H1 (cell line): Measurements from ENCODE around the gene RAB8B. TPM values are rescaled to one million over a fixed set of nuclear protein-coding genes. Genes with fewer than 3 reads are reported as not detected.

Source experiments
- CTCF ChIA-PET: fragments of 300-600 bp; sonication (Branson Sonifier 250); formaldehyde crosslinking; loops from one replicate; lab custom pipeline; 2021; ENCODE audit not compliant: partially characterized antibody; lab: Charles Lee
- POLR2A ChIA-PET: fragments of 300-600 bp; sonication (Branson Sonifier 250); formaldehyde crosslinking; loops from one replicate; lab custom pipeline; 2021; ENCODE audit warnings: inconsistent platforms; ENCODE audit not compliant: partially characterized antibody; lab: Charles Lee
- DNase-seq, 2 experiments: peaks; one replicate each; pipeline versions ENCODE4 v3.0.0 to v3.0.0-alpha.2; 2010 to 2022; ENCODE audit warnings: low spot score in 2 of 2, low read depth in 1 of 2, mixed read lengths in 1 of 2
- FAIRE-seq: peaks from 2 replicates; lab custom pipeline; 2011; peaks lifted over from hg19 to GRCh38; lab: Jason Lieb, UNC
- H2AFZ ChIP-seq: 2 replicates; pipeline ENCODE4 v1.8.1; 2012; ENCODE audit warnings: low read length, inconsistent platforms
- H2AK5ac ChIP-seq: 2 replicates; pipeline ENCODE4 v1.6.1; 2013; ENCODE audit warnings: low read depth, low read length
- H2BK120ac ChIP-seq: replicated peaks from 2 replicates; pipeline ENCODE3; 2013; ENCODE audit warnings: low read depth, low read length, inconsistent platforms
- H2BK12ac ChIP-seq: 2 replicates; pipeline ENCODE4 v1.6.1; 2013; ENCODE audit warnings: low read depth, low read length
- H2BK15ac ChIP-seq: 2 replicates; pipeline ENCODE4 v1.6.1; 2013; ENCODE audit warnings: low read length
- H2BK20ac ChIP-seq: 2 replicates; pipeline ENCODE4 v1.6.1; 2013; ENCODE audit warnings: low read length
- H2BK5ac ChIP-seq: 2 replicates; pipeline ENCODE4 v1.6.1; 2013; ENCODE audit warnings: low read depth, low read length
- H3K14ac ChIP-seq: 2 replicates; pipeline ENCODE4 v1.6.1; 2013; ENCODE audit warnings: inconsistent platforms; ENCODE audit not compliant: insufficient read length
- H3K18ac ChIP-seq: 2 replicates; pipeline ENCODE4 v1.6.1; 2013; ENCODE audit warnings: low read length; ENCODE audit errors: extremely low read depth
- H3K23ac ChIP-seq: 2 replicates; pipeline ENCODE4 v1.6.1; 2013; ENCODE audit warnings: inconsistent platforms; ENCODE audit not compliant: insufficient read length
- H3K23me2 ChIP-seq: 2 replicates; pipeline ENCODE4 v1.6.1; 2013; ENCODE audit warnings: low read depth, low read length
- H3K27ac ChIP-seq: 2 replicates; pipeline ENCODE4 v1.6.1; 2011; ENCODE audit warnings: low read depth, low read length, inconsistent platforms
- H3K27me3 ChIP-seq, 4 experiments: replicated peaks in 1 of 4; 1 replicate in 1 of 4; 2 replicates in 3 of 4; pipeline versions ENCODE4 v1.6.1 to v1.8.1; 2011 to 2013; ENCODE audit warnings: low read length in 3 of 4, mild to moderate bottlenecking in 3 of 4, inconsistent platforms in 2 of 4, mixed read lengths in 2 of 4, moderate library complexity in 1 of 4; ENCODE audit not compliant: control insufficient read depth in 3 of 4, insufficient read depth in 3 of 4; ENCODE audit errors: extremely low read depth in 1 of 4
- H3K36me3 ChIP-seq, 4 experiments: 2 replicates each; pipeline versions ENCODE4 v1.6.1 to v1.8.1; 2011 to 2013; ENCODE audit warnings: mild to moderate bottlenecking in 4 of 4, low read length in 3 of 4, moderate library complexity in 2 of 4, control low read depth in 1 of 4, inconsistent platforms in 1 of 4; ENCODE audit not compliant: insufficient read depth in 4 of 4, control insufficient read depth in 2 of 4
- H3K4ac ChIP-seq: replicated peaks from 2 replicates; pipeline ENCODE3; 2013; ENCODE audit warnings: low read length, low read depth, mixed read lengths, inconsistent platforms; ENCODE audit not compliant: insufficient read length
- H3K4me1 ChIP-seq, 4 experiments: replicated peaks in 1 of 4; 1 replicate in 1 of 4; 2 replicates in 3 of 4; pipeline versions ENCODE4 v1.6.1 to v1.8.1; 2011 to 2013; ENCODE audit warnings: low read length in 3 of 4, inconsistent platforms in 2 of 4, mixed read lengths in 1 of 4; ENCODE audit not compliant: insufficient read depth in 4 of 4, control insufficient read depth in 3 of 4
- H3K4me2 ChIP-seq, 2 experiments: 2 replicates each; pipeline versions ENCODE4 v1.6.1 to v1.8.1; 2011 to 2013; ENCODE audit warnings: low read depth in 2 of 2, low read length in 2 of 2, control low read depth in 1 of 2, inconsistent platforms in 1 of 2, mild to moderate bottlenecking in 1 of 2; ENCODE audit not compliant: insufficient read depth in 1 of 2
- H3K4me3 ChIP-seq, 4 experiments: fragments of 200-600, 300-600 bp in 1 of 4; sonication (generic), shearing (Covaris generic), sonication (Bioruptor Twin) in 1 of 4; 2 replicates each; pipeline versions ENCODE4 v1.5.1 to v1.8.1; 2011 to 2016; ENCODE audit warnings: low read length in 4 of 4, low read depth in 3 of 4, control low read depth in 2 of 4, inconsistent platforms in 2 of 4, mild to moderate bottlenecking in 2 of 4, mixed read lengths in 1 of 4, moderate library complexity in 1 of 4; ENCODE audit not compliant: insufficient read depth in 2 of 4; ENCODE audit errors: extremely low read depth in 1 of 4
- H3K56ac ChIP-seq: replicated peaks from 2 replicates; pipeline ENCODE3; 2013; ENCODE audit warnings: low read depth, mild to moderate bottlenecking, mixed read lengths, low read length, inconsistent platforms; ENCODE audit not compliant: insufficient read length
- H3K79me1 ChIP-seq: 2 replicates; pipeline ENCODE4 v1.6.1; 2013; ENCODE audit warnings: low read depth, low read length, control low read depth
- H3K79me2 ChIP-seq, 2 experiments: 2 replicates each; pipeline versions ENCODE4 v1.6.1 to v1.8.1; 2012 to 2013; ENCODE audit warnings: low read length in 2 of 2, mild to moderate bottlenecking in 2 of 2, inconsistent platforms in 1 of 2; ENCODE audit not compliant: insufficient read depth in 2 of 2, control insufficient read depth in 1 of 2
- H3K9ac ChIP-seq, 4 experiments: replicated peaks in 1 of 4; 1 replicate in 1 of 4; 2 replicates in 3 of 4; pipeline versions ENCODE4 v1.6.1 to v1.8.1; 2011 to 2013; ENCODE audit warnings: low read depth in 3 of 4, low read length in 3 of 4, control low read depth in 2 of 4, mild to moderate bottlenecking in 2 of 4, moderate library complexity in 2 of 4, inconsistent platforms in 1 of 4; ENCODE audit errors: extremely low read depth in 1 of 4
- H3K9me3 ChIP-seq, 2 experiments: 2 replicates each; pipeline versions ENCODE4 v1.6.1 to v1.8.1; 2012 to 2013; ENCODE audit warnings: mild to moderate bottlenecking in 2 of 2, moderate library complexity in 2 of 2, control low read depth in 1 of 2, inconsistent platforms in 1 of 2, low read depth in 1 of 2, low read length in 1 of 2, mixed read lengths in 1 of 2; ENCODE audit not compliant: insufficient read depth in 2 of 2
- H4K20me1 ChIP-seq, 2 experiments: replicated peaks in 1 of 2; 2 replicates each; pipeline versions ENCODE3 to v1.8.1; 2011 to 2013; ENCODE audit warnings: inconsistent platforms in 2 of 2, low read length in 2 of 2, mild to moderate bottlenecking in 1 of 2; ENCODE audit not compliant: insufficient read depth in 2 of 2, control insufficient read depth in 1 of 2
- H4K5ac ChIP-seq: 2 replicates; pipeline ENCODE4 v1.6.1; 2013; ENCODE audit warnings: low read length, low read depth, mixed read lengths, inconsistent platforms; ENCODE audit not compliant: insufficient read length
- H4K8ac ChIP-seq: 2 replicates; pipeline ENCODE4 v1.8.0; 2013; ENCODE audit warnings: mild to moderate bottlenecking, moderate library complexity, low read length, inconsistent platforms; ENCODE audit not compliant: insufficient read depth; ENCODE audit errors: extremely low read depth
- H4K91ac ChIP-seq: replicated peaks from 2 replicates; pipeline ENCODE3; 2013; ENCODE audit warnings: low read length, mixed read lengths, inconsistent platforms; ENCODE audit not compliant: insufficient read length
- SUZ12 ChIP-seq: fragments of 200-600 bp; sonication (generic); IDR thresholded peaks from 2 replicates; pipeline ENCODE4 v1.6.1; 2012; ENCODE audit warnings: mild to moderate bottlenecking, inconsistent platforms, low read length, moderate library complexity, mixed read lengths
- USF2 ChIP-seq: IDR thresholded peaks from 2 replicates; pipeline ENCODE4 v1.6.1; 2011; ENCODE audit warnings: low read length, improper control_type of control experiment
- WGBS, 2 experiments: shearing (Covaris generic) in 1 of 2; methylation state at CpG; one replicate each; pipeline versions ENCODE4 v1.1.6 to v1.1.7; 2013 to 2015; ENCODE audit warnings: low lambda C conversion rate in 2 of 2, mixed read lengths in 2 of 2, inconsistent platforms in 1 of 2, low coverage in 1 of 2, missing lambda C conversion rate in 1 of 2; ENCODE audit not compliant: insufficient replicate concordance in 2 of 2, insufficient coverage in 1 of 2, insufficient read length in 1 of 2; ENCODE audit errors: extremely low coverage in 1 of 2, missing lambda C conversion rate in 1 of 2; 5-methylcytosine and 5-hydroxymethylcytosine counted together
- polyA plus RNA-seq, 7 experiments: library from polyadenylated mRNA; depleted of rRNA in 3 of 7; stranded (reverse) in 5 of 7; unstranded in 2 of 7; fragments of >200 nt in 5 of 7; fragments of 200-250 nt in 2 of 7; gene quantifications; 1 replicate in 5 of 7; 2 replicates in 1 of 7; 4 replicates in 1 of 7; pipeline versions ENCODE4 v1.2.1 to v1.2.3, GENCODE V29; 2011 to 2013; ENCODE audit warnings: missing spikeins in 2 of 7, mixed read lengths in 2 of 7
- total RNA-seq: library from RNA; stranded (reverse); fragmentation: NEBNext Ultra II Directional; extraction: Animal tissue kit (Norgen Biotek cat#: 25700); gene quantifications from 2 replicates; pipeline ENCODE4 v1.2.1, GENCODE V29; 2021

The RAB8B gene
- total and polyA plus RNA-seq, 2 of the 8 experiments (the other 6 are each of a cell fraction or from before 2014, with no cell fraction given), result 9.5 to 47.8 TPM

GRCh38 chr15:63140936-63141335 is 48.5 kb upstream of the RAB8B start:
- Histone ChIP-seq H3K14ac (no peak overlapping the region), H2BK12ac (no peak overlapping the region), H3K9ac (no peak overlapping the region), H3K79me1 (no peaks in the 10 kb centered on the region), H2BK20ac (no peak overlapping the region), H3K18ac (no peak overlapping the region), H2BK5ac (no peak overlapping the region), H2AFZ (no peak overlapping the region), H3K56ac (no peak overlapping the region), H3K36me3 (no peaks in the 10 kb centered on the region), H3K79me2 (no peaks in the 10 kb centered on the region), H2BK15ac (no peak overlapping the region), H3K4me3 (no peak overlapping the region), H3K23me2 (peaks cover 3% of the 10 kb centered on the region; the same call in 1 of the 2 replicates), H4K91ac (no peak overlapping the region), H2AK5ac (no peak overlapping the region), H3K27me3 (no peaks in the 10 kb centered on the region), H3K9me3 (no peaks in the 10 kb centered on the region), H3K4me1 (no peaks in the 10 kb centered on the region), H3K4ac (no peak overlapping the region), H2BK120ac (no peak overlapping the region), H3K4me2 (no peak overlapping the region), H3K23ac (no peak overlapping the region), H3K27ac (no peak overlapping the region), H4K5ac (no peak overlapping the region), H4K20me1 (no peaks in the 10 kb centered on the region), H4K8ac (no peak overlapping the region)
- WGBS, 2 experiments, result 88% methylated on average over 2 of the region's 2 CpGs; no CpG with 5 or more reads in 1 of the 2 experiments
- POLR2A ChIA-PET, result no interaction called here
- FAIRE-seq (no peak), DNase-seq (no peak)
- TF ChIP-seq SUZ12, result no peak
- TF ChIP-seq USF2, result no peak
- CTCF ChIA-PET, result interaction anchor here (0.6 kb wide), 1 partner anchor 47 kb away, joined by 3 read pairs; no protein-coding TSS in a partner anchor
